Ectodermal cell (in vitro differentiated cells): Measurements from ENCODE around the gene FRY.

Experiments
- H3K27ac ChIP-seq: 2 replicates; pipeline ENCODE4 v1.7.0; 2013; ENCODE audit warnings: mild to moderate bottlenecking, low read depth, low read length; ENCODE audit not compliant: insufficient read depth, poor library complexity, severe bottlenecking
- H3K27me3 ChIP-seq: 2 replicates; pipeline ENCODE4 v1.7.0; 2013; ENCODE audit warnings: mild to moderate bottlenecking, low read length; ENCODE audit not compliant: insufficient read depth, control insufficient read depth, poor library complexity, severe bottlenecking
- H3K36me3 ChIP-seq: one replicate; pipeline ENCODE4 v1.7.0; 2013; ENCODE audit warnings: low read length; ENCODE audit not compliant: control insufficient read depth, insufficient read depth
- H3K4me1 ChIP-seq: one replicate; pipeline ENCODE4 v1.7.0; 2013; ENCODE audit warnings: low read length; ENCODE audit not compliant: control insufficient read depth, insufficient read depth
- H3K4me3 ChIP-seq: 2 replicates; pipeline ENCODE4 v1.7.0; 2013; ENCODE audit warnings: low read depth, low read length, control low read depth; ENCODE audit not compliant: insufficient read depth
- H3K9me3 ChIP-seq: 2 replicates; pipeline ENCODE4 v1.7.0; 2013; ENCODE audit warnings: mild to moderate bottlenecking, low read length, moderate library complexity; ENCODE audit not compliant: control insufficient read depth
- WGBS, 2 experiments: methylation state at CpG; one replicate each; pipeline ENCODE4 v1.1.7; 2013; ENCODE audit warnings: missing lambda C conversion rate in 2 of 2; 5-methylcytosine and 5-hydroxymethylcytosine counted together

Gene FRY

DNA sequence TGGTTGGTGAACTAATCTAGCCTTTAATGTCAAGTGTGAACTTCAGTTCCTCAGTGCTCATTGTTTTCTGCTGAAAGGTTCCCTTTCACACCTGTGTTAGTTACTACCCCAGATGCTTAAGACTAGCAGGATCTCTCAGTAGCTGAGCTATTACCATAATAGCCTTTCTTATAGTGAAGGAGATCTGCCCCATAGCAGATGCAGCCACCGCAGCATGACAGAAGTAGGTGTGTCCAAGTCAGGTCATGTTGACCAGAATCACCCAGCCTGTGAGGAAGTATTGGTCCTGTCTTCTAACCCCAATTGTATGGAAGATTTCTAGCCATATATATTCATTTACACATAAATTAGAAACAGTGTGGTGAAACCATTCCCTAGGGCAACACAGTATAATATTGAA is 246.3 kb downstream of the FRY start:
- Histone ChIP-seq H3K4me1 (no peaks in the 10 kb centered on the region), H3K9me3 (no peaks in the 10 kb centered on the region), H3K27ac (no peak overlapping the region), H3K27me3 (no peaks in the 10 kb centered on the region), H3K4me3 (no peak overlapping the region), H3K36me3 (peaks cover 3% of the 10 kb centered on the region)
- 50 to 58% methylated on average over 1 of the region's 1 CpG for WGBS, 2 experiments

DNA sequence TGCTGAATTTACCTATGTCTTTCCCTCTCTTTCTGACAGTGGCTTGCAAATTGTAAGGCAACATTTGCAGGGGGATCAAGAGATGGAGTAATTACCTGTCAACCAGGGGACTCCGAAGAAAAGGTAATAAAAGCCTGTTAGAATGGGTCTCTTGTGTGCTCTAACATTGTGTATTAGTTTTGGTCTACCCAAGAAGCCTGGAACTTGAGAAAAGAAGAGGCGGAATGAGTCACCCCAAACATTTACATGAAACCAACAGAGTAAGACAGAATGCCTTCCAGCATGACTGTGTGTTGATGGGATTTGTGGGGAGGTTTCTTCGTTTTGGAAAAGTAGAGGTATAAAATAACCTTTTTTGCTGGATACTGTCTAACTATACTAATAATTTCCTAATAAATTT is 246.9 kb downstream of the FRY start:
- H3K9me3 ChIP-seq, result no peaks in the 10 kb centered on the region
- peaks cover 3% of the 10 kb centered on the region for H3K36me3 ChIP-seq
- no peaks in the 10 kb centered on the region for H3K4me1 ChIP-seq
- no peak overlapping the region for H3K27ac ChIP-seq
- no peaks in the 10 kb centered on the region for H3K27me3 ChIP-seq
- no peak overlapping the region for H3K4me3 ChIP-seq
- 90 to 100% methylated on average over 1 of the region's 3 CpGs for WGBS, 2 experiments

DNA sequence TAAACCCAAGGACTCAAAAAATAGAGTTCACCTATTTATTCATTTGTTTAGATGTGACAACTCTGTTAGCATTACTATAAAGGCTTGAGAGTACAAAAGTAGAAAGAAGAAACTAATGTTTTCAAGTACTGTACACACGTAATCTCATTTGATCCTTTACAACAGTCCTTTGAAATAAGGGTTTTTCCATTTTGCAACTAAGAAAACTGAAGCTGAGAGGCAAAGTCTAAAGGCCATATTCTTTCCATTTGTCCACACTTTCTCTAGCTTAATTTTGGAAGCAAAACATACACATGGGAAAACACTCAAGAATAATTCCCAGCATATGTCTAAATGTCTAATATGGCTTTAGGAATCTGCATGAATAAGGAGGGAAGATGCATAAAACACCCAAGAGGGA is 249.5 kb downstream of the FRY start:
- H3K4me1 ChIP-seq, result peaks cover 8% of the 10 kb centered on the region
- H3K27ac ChIP-seq, result no peak overlapping the region
- H3K27me3 ChIP-seq, result no peaks in the 10 kb centered on the region
- H3K9me3 ChIP-seq, result no peaks in the 10 kb centered on the region
- no peak overlapping the region for H3K4me3 ChIP-seq
- peaks cover 1% of the 10 kb centered on the region for H3K36me3 ChIP-seq
- WGBS, 2 experiments, result 89 to 100% methylated on average over 1 of the region's 1 CpG

GRCh38 chr13:32282096-32282711 is 250.6 kb downstream of the FRY start:
- H3K4me1 ChIP-seq, result peaks cover 8% of the 10 kb centered on the region
- no peaks in the 10 kb centered on the region for H3K27me3 ChIP-seq
- no peaks in the 10 kb centered on the region for H3K36me3 ChIP-seq
- no peak overlapping the region for H3K4me3 ChIP-seq
- 86 to 100% methylated on average over 1 to 2 of the region's 2 CpGs for WGBS, 2 experiments
- H3K27ac ChIP-seq, result no peak overlapping the region
- H3K9me3 ChIP-seq, result no peaks in the 10 kb centered on the region

DNA sequence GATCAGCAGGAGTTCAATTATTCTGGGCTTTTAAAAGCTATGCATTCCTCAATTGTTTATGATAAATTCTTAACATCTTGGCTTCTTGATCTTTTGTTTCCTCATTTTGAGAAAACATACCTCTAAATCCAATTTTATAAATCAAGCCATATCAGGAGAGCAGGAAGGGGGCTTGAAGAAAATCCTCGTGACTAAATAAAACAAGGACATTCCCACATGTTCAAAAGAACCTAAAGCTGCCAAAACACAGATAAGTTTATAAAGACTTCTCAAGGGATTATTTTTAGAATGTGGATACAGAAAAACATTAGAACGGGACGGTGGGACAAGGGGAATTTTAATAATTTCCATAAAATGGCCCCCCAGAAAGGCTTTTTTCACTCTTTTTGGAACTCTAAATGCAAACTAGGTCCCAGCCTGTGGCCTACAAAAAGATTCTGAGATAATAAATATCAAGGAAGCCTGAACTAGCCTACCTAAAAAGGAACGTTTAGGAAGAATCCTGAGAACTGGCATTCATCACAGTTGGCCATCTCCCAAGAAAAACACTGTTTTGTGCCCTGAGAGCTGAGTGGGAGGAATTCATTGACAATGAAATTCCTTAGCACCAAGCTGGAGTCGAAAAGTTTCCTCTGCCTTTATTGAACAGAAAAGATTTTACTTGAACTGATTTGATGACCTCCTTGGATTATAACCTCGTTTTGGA is 253.5 kb downstream of the FRY start:
- peak overlapping the region; percentile 45 for H3K27ac ChIP-seq
- no peaks in the 10 kb centered on the region for H3K27me3 ChIP-seq
- no peaks in the 10 kb centered on the region for H3K36me3 ChIP-seq
- H3K4me3 ChIP-seq, result no peak overlapping the region
- peaks cover 8% of the 10 kb centered on the region for H3K4me1 ChIP-seq
- 55 to 66% methylated on average over 5 to 6 of the region's 6 CpGs for WGBS, 2 experiments
- no peaks in the 10 kb centered on the region for H3K9me3 ChIP-seq

GRCh38 chr13:32285633-32285965 is 254.0 kb downstream of the FRY start:
- Histone ChIP-seq H3K27me3 (no peaks in the 10 kb centered on the region), H3K27ac (peak overlapping the region; percentile 45), H3K4me1 (peaks cover 8% of the 10 kb centered on the region), H3K9me3 (no peaks in the 10 kb centered on the region), H3K4me3 (no peak overlapping the region), H3K36me3 (no peaks in the 10 kb centered on the region)
- WGBS, 2 experiments, result 91 to 94% methylated on average over 4 of the region's 4 CpGs

DNA sequence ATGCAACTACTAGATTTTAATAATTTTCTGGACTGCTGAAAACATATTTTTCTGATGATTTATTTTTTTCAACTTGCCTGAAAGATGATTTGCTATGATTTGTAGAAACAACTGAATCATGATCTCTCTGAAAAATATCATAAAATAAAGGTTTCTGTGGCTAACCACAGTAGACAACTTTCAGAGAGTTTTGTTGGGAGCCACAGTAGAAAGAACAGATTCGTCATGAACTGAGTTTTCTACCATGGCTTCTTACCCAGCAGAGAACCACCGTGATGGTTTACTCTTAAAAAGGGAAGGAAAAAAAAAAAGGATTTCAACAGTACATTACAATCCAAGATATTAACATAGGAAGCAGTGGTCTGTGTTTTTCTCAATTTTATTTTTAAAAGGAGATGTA is 265.6 kb downstream of the FRY start:
- H3K4me3 ChIP-seq, result no peak overlapping the region
- H3K9me3 ChIP-seq, result no peaks in the 10 kb centered on the region
- 89 to 93% methylated on average over 1 to 2 of the region's 2 CpGs for WGBS, 2 experiments
- H3K27me3 ChIP-seq, result no peaks in the 10 kb centered on the region
- H3K36me3 ChIP-seq, result no peaks in the 10 kb centered on the region
- H3K4me1 ChIP-seq, result peaks cover 5% of the 10 kb centered on the region
- H3K27ac ChIP-seq, result no peak overlapping the region

DNA sequence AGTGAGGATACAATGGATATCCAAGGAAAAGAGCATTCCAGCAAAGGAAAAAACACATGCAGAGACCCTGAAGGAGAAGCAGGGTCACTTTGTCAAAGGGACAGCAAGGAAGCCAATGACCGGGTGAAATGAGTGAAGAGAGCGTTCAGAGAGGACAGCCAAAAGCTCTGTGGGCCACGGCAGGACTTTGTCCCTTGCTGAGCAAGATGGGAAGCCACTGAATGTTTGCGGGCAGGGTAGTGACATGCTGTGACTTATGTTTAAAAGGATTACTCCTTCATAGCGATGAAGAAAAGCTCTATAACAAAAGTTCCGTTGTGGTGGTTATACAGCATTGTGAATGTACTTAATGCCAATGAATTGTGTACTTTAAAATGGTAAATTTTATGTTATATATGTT is 267.1 kb downstream of the FRY start:
- WGBS, 2 experiments, result 81% methylated on average over 6 of the region's 6 CpGs
- H3K36me3 ChIP-seq, result no peaks in the 10 kb centered on the region
- peaks cover 5% of the 10 kb centered on the region for H3K4me1 ChIP-seq
- no peak overlapping the region for H3K27ac ChIP-seq
- no peak overlapping the region for H3K4me3 ChIP-seq
- H3K9me3 ChIP-seq, result no peaks in the 10 kb centered on the region
- H3K27me3 ChIP-seq, result no peaks in the 10 kb centered on the region

DNA sequence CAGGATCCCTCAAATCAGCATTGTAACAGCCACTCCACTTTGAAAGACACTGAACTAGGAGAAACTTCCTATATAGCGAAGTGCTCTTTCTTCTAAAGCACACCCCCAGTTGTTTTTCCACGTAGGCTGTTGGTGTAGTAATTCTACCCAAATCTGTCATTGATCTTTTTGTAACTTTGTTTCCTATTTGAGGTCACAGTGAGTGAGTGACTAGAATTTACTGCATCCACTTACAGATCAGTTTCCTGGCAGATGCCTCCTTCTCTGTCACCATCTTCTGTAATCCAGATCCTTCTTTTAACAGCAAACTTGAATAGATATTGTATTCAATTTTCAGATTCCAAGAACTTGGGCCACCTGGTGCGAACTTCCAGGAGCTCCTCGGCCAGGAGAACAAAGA is 268.3 kb downstream of the FRY start:
- WGBS, 2 experiments, result 84 to 91% methylated on average over 4 of the region's 4 CpGs

DNA sequence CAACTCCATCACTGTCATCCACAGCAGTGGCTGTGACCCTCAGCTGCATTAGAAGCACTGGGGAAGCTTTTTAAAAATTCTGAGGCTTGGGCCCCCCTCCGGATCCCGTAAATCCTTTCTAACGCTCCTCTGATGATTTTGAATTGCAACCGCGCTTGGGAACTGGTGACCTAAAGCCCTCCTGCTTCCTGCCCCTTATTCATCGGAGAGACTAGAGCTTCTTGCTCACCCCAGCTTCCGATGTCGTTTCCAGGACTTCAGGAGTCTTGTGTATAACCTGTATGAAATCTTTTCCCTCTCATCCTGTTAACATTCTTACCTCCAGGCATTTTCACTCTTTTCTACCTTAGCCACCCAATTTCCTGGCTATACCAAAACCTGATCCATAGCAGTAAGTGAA is 268.8 kb downstream of the FRY start:
- Histone ChIP-seq H3K36me3 (no peaks in the 10 kb centered on the region), H3K27me3 (no peaks in the 10 kb centered on the region), H3K27ac (no peak overlapping the region), H3K9me3 (no peaks in the 10 kb centered on the region), H3K4me1 (peaks cover 5% of the 10 kb centered on the region), H3K4me3 (no peak overlapping the region)
- WGBS, 2 experiments, result 83 to 87% methylated on average over 8 of the region's 8 CpGs

More for the DNA sequence above, 268.3 kb downstream of the FRY start:
- peaks cover 5% of the 10 kb centered on the region for H3K4me1 ChIP-seq
- no peaks in the 10 kb centered on the region for H3K27me3 ChIP-seq
- no peaks in the 10 kb centered on the region for H3K9me3 ChIP-seq
- H3K27ac ChIP-seq, result no peak overlapping the region
- no peak overlapping the region for H3K4me3 ChIP-seq
- H3K36me3 ChIP-seq, result no peaks in the 10 kb centered on the region
